NT2/D1 (cell line): ENCODE results near the gene RNF44.

Source experiments
- SUZ12 ChIP-seq: IDR thresholded peaks from 2 replicates; pipeline ENCODE4 v1.6.1; 2011; ENCODE audit not compliant: insufficient read length, insufficient read depth; ENCODE audit errors: extremely low read depth
- YY1 ChIP-seq: IDR thresholded peaks from 2 replicates; pipeline ENCODE4 v1.6.1; 2011; ENCODE audit not compliant: insufficient read length, insufficient read depth
- ZNF274 ChIP-seq: IDR thresholded peaks from 2 replicates; pipeline ENCODE4 v1.6.1; 2011; ENCODE audit warnings: mild to moderate bottlenecking, low read depth, low read length

GRCh38 chr5:176490301-176490700 lies 46.9 kb downstream of the RNF44 start:
- no peak for TF ChIP-seq SUZ12
- TF ChIP-seq YY1, result no peak
- TF ChIP-seq ZNF274, result no peak
